Endodermal cell (in vitro differentiated cells): ENCODE results near the gene ADIPOR2. TPM values are rescaled to one million over a fixed set of nuclear protein-coding genes. Genes with fewer than 3 reads are reported as not detected.

Experiments
- DNase-seq: peaks from one replicate; pipeline ENCODE4 v3.0.0-alpha.2; 2017
- H3K27ac ChIP-seq: 2 replicates; pipeline ENCODE4 v1.5.1; 2013; ENCODE audit warnings: mild to moderate bottlenecking, low read depth, low read length, moderate library complexity
- H3K27me3 ChIP-seq: 2 replicates; pipeline ENCODE4 v1.6.1; 2013; ENCODE audit warnings: mild to moderate bottlenecking, low read length, moderate library complexity; ENCODE audit not compliant: insufficient read depth, control insufficient read depth, poor library complexity, severe bottlenecking
- H3K36me3 ChIP-seq: 2 replicates; pipeline ENCODE4 v1.7.0; 2013; ENCODE audit warnings: mild to moderate bottlenecking, low read length, moderate library complexity; ENCODE audit not compliant: control insufficient read depth, insufficient read depth
- H3K4me1 ChIP-seq: one replicate; pipeline ENCODE4 v1.7.0; 2013; ENCODE audit warnings: low read length; ENCODE audit not compliant: control insufficient read depth, insufficient read depth
- H3K4me3 ChIP-seq: 2 replicates; pipeline ENCODE4 v1.5.1; 2013; ENCODE audit warnings: mild to moderate bottlenecking, low read length, moderate library complexity
- H3K9ac ChIP-seq: 2 replicates; pipeline ENCODE4 v1.6.1; 2013; ENCODE audit warnings: mild to moderate bottlenecking, low read length, moderate library complexity; ENCODE audit not compliant: poor library complexity, severe bottlenecking; ENCODE audit errors: extremely low read depth
- H3K9me3 ChIP-seq: 2 replicates; pipeline ENCODE4 v1.6.1; 2013; ENCODE audit warnings: mild to moderate bottlenecking, low read length, moderate library complexity; ENCODE audit not compliant: control insufficient read depth
- H3K27ac Mint-ChIP-seq: 2 replicates; pipeline ENCODE4 v1.8.0; 2020; ENCODE audit warnings: mixed read lengths
- H3K27me3 Mint-ChIP-seq: 2 replicates; pipeline ENCODE4 v1.8.0; 2021; ENCODE audit warnings: mild to moderate bottlenecking, mixed read lengths; ENCODE audit not compliant: insufficient read depth
- H3K36me3 Mint-ChIP-seq: 2 replicates; pipeline ENCODE4 v1.8.0; 2020; ENCODE audit warnings: low read depth, mixed read lengths
- H3K4me1 Mint-ChIP-seq: 2 replicates; pipeline ENCODE4 v1.8.0; 2020; ENCODE audit warnings: mixed read lengths
- H3K4me3 Mint-ChIP-seq: 2 replicates; pipeline ENCODE4 v1.8.0; 2020; ENCODE audit warnings: mild to moderate bottlenecking, moderate library complexity, mixed read lengths
- H3K9me3 Mint-ChIP-seq: 2 replicates; pipeline ENCODE4 v1.8.0; 2020; ENCODE audit warnings: mild to moderate bottlenecking, mixed read lengths
- CTCF ChIP-seq: fragments of 200-600 bp; sonication (generic); conservative IDR thresholded peaks from 2 replicates; pipeline ENCODE4 v1.5.0; 2021; ENCODE audit warnings: antibody characterized with exemption, mild to moderate bottlenecking
- WGBS, 2 experiments: methylation state at CpG; one replicate each; pipeline versions ENCODE4 v1.1.5 to v1.1.7; 2013; ENCODE audit warnings: missing lambda C conversion rate in 2 of 2, mixed read lengths in 1 of 2; ENCODE audit not compliant: insufficient coverage in 1 of 2, insufficient read length in 1 of 2; 5-methylcytosine and 5-hydroxymethylcytosine counted together
- total RNA-seq, 2 donors: library from RNA; stranded (reverse); fragmentation: NEBNext Ultra II Directional in 1 of 2; extraction: Animal tissue kit (Norgen Biotek cat#: 25700) in 1 of 2; gene quantifications; 2 replicates in 1 of 2; 3 replicates in 1 of 2; pipeline ENCODE4 v1.2.1, GENCODE V29; 2021

The ADIPOR2 gene
- total RNA-seq, 2 donors from 2014 or later, result 53.7 to 124 TPM

- H3K36me3 ChIP-seq, result peaks cover 19% of the 10 kb centered on the region
- peak overlapping the region; percentile 89 for H3K27ac ChIP-seq
- no peak for DNase-seq
- TF ChIP-seq CTCF, result peak; percentile 21
- peak overlapping the region; percentile 76 for H3K9ac ChIP-seq
- Mint-ChIP-seq H3K27ac (peak overlapping the region; percentile 94), H3K27me3 (no peaks in the 10 kb centered on the region), H3K4me3 (peak overlapping the region; percentile 86), H3K4me1 (peaks cover 29% of the 10 kb centered on the region), H3K9me3 (peaks cover 3% of the 10 kb centered on the region), H3K36me3 (peaks cover 21% of the 10 kb centered on the region)
- peak overlapping the region; percentile 100 for H3K4me3 ChIP-seq
- WGBS, 2 experiments, result 0 to 1% methylated on average over 18 to 54 of the region's 56 CpGs
- peaks cover 4% of the 10 kb centered on the region for H3K4me1 ChIP-seq
- no peaks in the 10 kb centered on the region for H3K27me3 ChIP-seq
- no peaks in the 10 kb centered on the region for H3K9me3 ChIP-seq
Observed at GRCh38 chr12:1691123-1692007, 495 bp downstream of the ADIPOR2 start.

DNA sequence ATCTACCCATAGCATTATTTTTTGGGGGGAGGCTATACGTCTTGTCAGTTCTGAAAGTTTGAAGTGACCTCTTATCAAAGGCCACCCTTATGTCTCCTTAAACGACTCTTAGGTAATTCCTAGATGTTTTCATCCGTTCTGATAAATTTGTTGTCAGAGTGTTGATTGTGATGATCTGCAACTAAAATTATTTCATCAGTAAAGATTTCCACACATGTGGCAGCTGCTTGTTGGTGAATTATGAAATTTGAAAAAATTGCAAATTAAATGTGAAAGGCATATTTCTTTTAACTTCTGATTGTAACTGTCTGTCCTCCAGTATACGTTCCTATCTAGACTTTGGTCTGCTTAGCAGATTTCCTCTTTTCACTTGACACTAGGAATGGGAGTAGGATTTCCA is 1.4 kb downstream of the ADIPOR2 start:
- H3K4me1 Mint-ChIP-seq, result peaks cover 28% of the 10 kb centered on the region

More for the DNA sequence above, 1.4 kb downstream of the ADIPOR2 start:
- Histone ChIP-seq H3K4me1 (no peaks in the 10 kb centered on the region), H3K4me3 (peak overlapping the region; percentile 100), H3K27ac (no peak overlapping the region), H3K9me3 (no peaks in the 10 kb centered on the region), H3K9ac (peak overlapping the region; percentile 76), H3K27me3 (no peaks in the 10 kb centered on the region), H3K36me3 (peaks cover 19% of the 10 kb centered on the region)
- TF ChIP-seq CTCF, result no peak
- 59% methylated on average over 4 of the region's 4 CpGs; no CpG with 5 or more reads in 1 of the 2 experiments for WGBS, 2 experiments
- Mint-ChIP-seq H3K9me3 (peaks cover 3% of the 10 kb centered on the region), H3K36me3 (peaks cover 21% of the 10 kb centered on the region), H3K4me3 (peak overlapping the region; percentile 86), H3K27ac (peak overlapping the region; percentile 94), H3K27me3 (no peaks in the 10 kb centered on the region)
- DNase-seq, result no peak
